Fibroblast of lung (primary cell): ENCODE measurements around the gene CCDC39. TPM values are rescaled to one million over a fixed set of nuclear protein-coding genes. Genes with fewer than 3 reads are reported as not detected.
A peak's percentile ranks its signal among the peaks of the same experiment; 100 is the strongest.

ENCODE experiments used
- DNase-seq, 2 donors: peaks; one replicate each; pipeline versions ENCODE4 v3.0.0 to v3.0.0-alpha.2; 2010; ENCODE audit warnings: low read depth in 2 of 2
- H2AFZ ChIP-seq: 2 replicates; pipeline ENCODE4 v1.5.1; 2012; ENCODE audit warnings: low read length, control low read depth, inconsistent platforms
- H3K27ac ChIP-seq: 2 replicates; pipeline ENCODE4 v1.5.1; 2011; ENCODE audit warnings: low read length, control low read depth; ENCODE audit not compliant: insufficient read depth
- H3K27me3 ChIP-seq: 2 replicates; pipeline ENCODE4 v1.5.1; 2011; ENCODE audit warnings: mild to moderate bottlenecking, low read length; ENCODE audit not compliant: control insufficient read depth, insufficient read depth
- H3K36me3 ChIP-seq: 2 replicates; pipeline ENCODE4 v1.5.1; 2011; ENCODE audit warnings: low read length; ENCODE audit not compliant: control insufficient read depth, insufficient read depth
- H3K4me1 ChIP-seq: 2 replicates; pipeline ENCODE4 v1.5.1; 2011; ENCODE audit warnings: low read length; ENCODE audit not compliant: control insufficient read depth, insufficient read depth; ENCODE audit errors: extremely low read depth
- H3K4me2 ChIP-seq: 2 replicates; pipeline ENCODE4 v1.5.1; 2011; ENCODE audit warnings: low read length, control low read depth; ENCODE audit not compliant: insufficient read depth; ENCODE audit errors: extremely low read depth
- H3K4me3 ChIP-seq, 4 experiments: fragments of 200-600 bp in 1 of 4; sonication (generic) in 1 of 4; replicated peaks in 1 of 4; 2 replicates each; pipeline ENCODE4 v1.5.1; 2011 to 2016; ENCODE audit warnings: low read length in 4 of 4, low read depth in 3 of 4, mild to moderate bottlenecking in 3 of 4, control low read depth in 2 of 4, inconsistent platforms in 1 of 4, mixed read lengths in 1 of 4; ENCODE audit not compliant: insufficient read depth in 1 of 4; ENCODE audit errors: control extremely low read depth in 1 of 4
- H3K79me2 ChIP-seq: 2 replicates; pipeline ENCODE4 v1.5.1; 2012; ENCODE audit warnings: mild to moderate bottlenecking, low read length, inconsistent platforms; ENCODE audit not compliant: control insufficient read depth, insufficient read depth
- H3K9ac ChIP-seq: 2 replicates; pipeline ENCODE4 v1.5.1; 2011; ENCODE audit warnings: mild to moderate bottlenecking, low read length, control low read depth; ENCODE audit not compliant: insufficient read depth
- H3K9me3 ChIP-seq: 2 replicates; pipeline ENCODE4 v1.5.1; 2012; ENCODE audit warnings: low read depth, low read length; ENCODE audit not compliant: control insufficient read depth, insufficient read depth
- H4K20me1 ChIP-seq: 2 replicates; pipeline ENCODE4 v1.5.1; 2011; ENCODE audit warnings: low read length; ENCODE audit not compliant: control insufficient read depth, insufficient read depth; ENCODE audit errors: extremely low read depth
- EZH2 ChIP-seq: IDR thresholded peaks from 2 replicates; pipeline ENCODE4 v1.5.1; 2012; ENCODE audit warnings: low read length, control low read depth, mild to moderate bottlenecking; ENCODE audit errors: missing control alignments
- polyA plus RNA-seq, 2 donors: library from polyadenylated mRNA; depleted of rRNA in 1 of 2; stranded (reverse) in 1 of 2; unstranded in 1 of 2; fragments of >200 nt; gene quantifications; 2 replicates each; pipeline ENCODE4 v1.2.1, GENCODE V29; 2011 to 2012; ENCODE audit warnings: missing spikeins in 1 of 2
- total RNA-seq: library from RNA; depleted of rRNA; stranded (reverse); fragments of >200 nt; gene quantifications from 2 replicates; pipeline ENCODE4 v1.2.1, GENCODE V29; 2014
- TF ChIP-seq, protein P1 (sequence below), 2 donors: IDR thresholded peaks in 1 of 2; conservative IDR thresholded peaks in 1 of 2; 1 replicate in 1 of 2; 2 replicates in 1 of 2; pipeline ENCODE4 v1.5.1; 2011 to 2012; ENCODE audit warnings: low read length in 2 of 2, control low read depth in 1 of 2, inconsistent platforms in 1 of 2, low read depth in 1 of 2, mild to moderate bottlenecking in 1 of 2

The CCDC39 gene
- total and polyA plus RNA-seq, 2 donors (not counting 1 experiment from before 2014, with no cell fraction given), result under 0.01 TPM; not detected in 1

DNA sequence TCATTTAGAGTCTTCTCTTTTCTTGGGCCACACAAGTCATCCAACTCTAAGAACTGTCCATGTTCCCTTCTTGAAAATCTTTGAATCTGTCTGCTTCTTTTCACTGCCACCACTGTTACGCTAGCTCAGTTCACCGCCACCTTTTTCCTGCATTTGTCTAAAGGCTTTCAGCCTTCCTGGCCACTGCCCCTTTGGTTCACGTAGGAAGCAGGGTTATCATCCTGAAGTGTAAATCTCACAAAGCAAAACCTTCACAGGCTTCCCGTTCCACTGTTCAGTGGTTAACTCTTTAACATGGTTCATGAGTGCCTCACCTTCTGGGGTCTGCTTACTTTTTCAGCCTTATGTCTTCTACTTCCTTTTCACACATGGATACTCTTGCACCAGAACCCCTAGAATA, 26.3 kb upstream of the CCDC39 start:
- Histone ChIP-seq H3K9me3 (no peaks in the 10 kb centered on the region), H2AFZ (no peak overlapping the region), H3K4me3 (no peak overlapping the region), H3K36me3 (no peaks in the 10 kb centered on the region), H3K9ac (no peak overlapping the region), H3K79me2 (no peaks in the 10 kb centered on the region), H3K4me2 (no peak overlapping the region), H3K27me3 (no peaks in the 10 kb centered on the region), H4K20me1 (no peaks in the 10 kb centered on the region), H3K4me1 (no peaks in the 10 kb centered on the region), H3K27ac (no peak overlapping the region)
- TF ChIP-seq, protein P1, sequence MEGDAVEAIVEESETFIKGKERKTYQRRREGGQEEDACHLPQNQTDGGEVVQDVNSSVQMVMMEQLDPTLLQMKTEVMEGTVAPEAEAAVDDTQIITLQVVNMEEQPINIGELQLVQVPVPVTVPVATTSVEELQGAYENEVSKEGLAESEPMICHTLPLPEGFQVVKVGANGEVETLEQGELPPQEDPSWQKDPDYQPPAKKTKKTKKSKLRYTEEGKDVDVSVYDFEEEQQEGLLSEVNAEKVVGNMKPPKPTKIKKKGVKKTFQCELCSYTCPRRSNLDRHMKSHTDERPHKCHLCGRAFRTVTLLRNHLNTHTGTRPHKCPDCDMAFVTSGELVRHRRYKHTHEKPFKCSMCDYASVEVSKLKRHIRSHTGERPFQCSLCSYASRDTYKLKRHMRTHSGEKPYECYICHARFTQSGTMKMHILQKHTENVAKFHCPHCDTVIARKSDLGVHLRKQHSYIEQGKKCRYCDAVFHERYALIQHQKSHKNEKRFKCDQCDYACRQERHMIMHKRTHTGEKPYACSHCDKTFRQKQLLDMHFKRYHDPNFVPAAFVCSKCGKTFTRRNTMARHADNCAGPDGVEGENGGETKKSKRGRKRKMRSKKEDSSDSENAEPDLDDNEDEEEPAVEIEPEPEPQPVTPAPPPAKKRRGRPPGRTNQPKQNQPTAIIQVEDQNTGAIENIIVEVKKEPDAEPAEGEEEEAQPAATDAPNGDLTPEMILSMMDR (conservative IDR thresholded peaks at IDR 0.05 in 1 of 2, IDR thresholded peaks at IDR 0.05 in 1 of 2; ENCODE audit: low read depth in 1 of 2, low read length in 2 of 2), result no peak
- no peak for TF ChIP-seq EZH2
- DNase-seq, result no peak

DNA sequence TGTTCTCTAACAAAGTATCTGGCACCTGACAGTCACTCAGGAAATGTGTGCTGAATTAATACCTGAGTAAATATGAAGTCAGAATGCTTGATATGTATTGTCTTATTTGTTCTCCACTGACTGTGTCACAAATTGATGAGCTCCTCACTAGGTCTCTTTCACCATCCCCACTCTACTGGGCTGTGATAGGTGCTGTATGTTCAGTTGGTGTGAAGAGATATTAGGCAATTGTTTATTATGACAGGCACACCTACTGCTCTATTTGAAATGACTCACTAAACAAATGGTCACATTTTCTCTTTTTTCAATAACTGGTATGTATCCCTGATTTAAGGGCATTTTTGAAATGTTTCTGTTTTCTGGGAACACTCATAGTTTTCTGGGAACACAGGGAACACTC, 25.2 kb upstream of the CCDC39 start:
- Histone ChIP-seq H3K4me3 (no peak overlapping the region), H3K36me3 (no peaks in the 10 kb centered on the region), H3K4me2 (no peak overlapping the region), H3K27ac (no peak overlapping the region), H3K4me1 (no peaks in the 10 kb centered on the region), H2AFZ (no peak overlapping the region), H3K9ac (no peak overlapping the region), H3K79me2 (no peaks in the 10 kb centered on the region), H4K20me1 (no peaks in the 10 kb centered on the region), H3K9me3 (no peaks in the 10 kb centered on the region), H3K27me3 (no peaks in the 10 kb centered on the region)
- no peak for DNase-seq
- TF ChIP-seq EZH2, result no peak
- TF ChIP-seq, protein P1 (conservative IDR thresholded peaks at IDR 0.05 in 1 of 2, IDR thresholded peaks at IDR 0.05 in 1 of 2; ENCODE audit: low read depth in 1 of 2, low read length in 2 of 2), result no peak

DNA sequence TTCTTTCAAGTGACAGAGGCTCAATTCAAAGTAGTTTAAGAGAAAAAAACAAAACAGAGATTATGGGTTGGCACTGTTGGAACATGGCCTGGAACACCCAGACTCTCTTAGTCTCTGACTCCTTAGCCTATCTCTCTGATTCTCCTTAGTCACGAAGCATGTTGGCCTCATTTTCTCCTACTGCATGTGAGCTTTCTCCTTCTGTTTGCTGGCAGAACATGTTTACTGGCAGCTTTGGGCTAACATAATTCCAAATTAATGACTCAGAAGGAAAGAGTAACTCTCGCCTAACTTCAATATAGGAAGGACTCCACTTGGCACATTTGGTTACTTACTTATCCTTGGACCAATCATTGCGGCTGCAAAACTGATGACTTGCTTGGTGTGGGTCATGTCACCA, 21.7 kb upstream of the CCDC39 start:
- Histone ChIP-seq H3K27me3 (no peaks in the 10 kb centered on the region), H3K9me3 (no peaks in the 10 kb centered on the region), H3K4me2 (no peak overlapping the region), H3K9ac (no peak overlapping the region), H2AFZ (no peak overlapping the region), H3K27ac (no peak overlapping the region), H4K20me1 (no peaks in the 10 kb centered on the region), H3K79me2 (no peaks in the 10 kb centered on the region), H3K4me1 (no peaks in the 10 kb centered on the region), H3K36me3 (no peaks in the 10 kb centered on the region), H3K4me3 (no peak overlapping the region)
- DNase-seq, result peak in 1 of 2 donors; percentile 14
- TF ChIP-seq, protein P1 (conservative IDR thresholded peaks at IDR 0.05 in 1 of 2, IDR thresholded peaks at IDR 0.05 in 1 of 2; ENCODE audit: low read depth in 1 of 2, low read length in 2 of 2), result no peak
- no peak for TF ChIP-seq EZH2
